ENCODE measurements around the gene GMNN. TPM values are rescaled to one million over a fixed set of nuclear protein-coding genes. Genes with fewer than 3 reads are reported as not detected.
"Not testable (repeated sequence)": the region's sequence is repeated elsewhere in the genome, so short reads cannot be mapped to it uniquely, and the experiment has no call there.

GMNN gene
- total RNA-seq, 1 experiment from 2014 or later: 98.5 TPM

DNA sequence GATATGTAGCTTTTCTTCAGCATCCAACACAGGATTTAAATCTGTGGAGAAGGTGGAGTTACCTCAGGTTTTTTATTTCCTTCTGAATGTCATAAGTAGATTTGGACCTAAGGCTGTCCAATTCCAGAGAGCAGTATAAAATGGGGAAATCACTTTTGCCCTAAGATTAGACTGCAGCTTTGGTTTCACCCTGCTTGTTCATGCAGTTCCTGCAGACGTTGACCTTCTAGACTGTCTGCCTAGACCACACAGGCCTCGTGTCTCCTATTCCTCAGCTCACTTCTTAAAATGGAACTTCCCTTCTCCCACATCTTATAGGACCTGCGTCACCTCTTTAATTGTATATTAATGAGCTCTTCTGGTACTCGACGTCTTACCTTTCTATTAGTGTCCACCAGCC, 29.8 kb upstream of the GMNN start:
- CTCF ChIA-PET: interaction anchor here (1.3 to 2.4 kb wide), 2 partner anchors 247 to 273 kb away, joined by 4 to 6 read pairs; no protein-coding TSS in a partner anchor
- POLR2A ChIA-PET: no interaction called here
- DNase-seq (ENCODE audit: low spot score) (no peak), ATAC-seq (no peak)
- H3K9me3 Mint-ChIP-seq: no peaks in the 10 kb centered on the region; the same call in 1 of the 2 replicates
- no peak overlapping the region for H3K27ac Mint-ChIP-seq
- H3K4me3 Mint-ChIP-seq: no peak overlapping the region
- TF ChIP-seq FOXJ3 (CRISPR knock-in tag; IDR thresholded peaks at IDR 0.05; ENCODE audit: borderline replicate concordance) (no peak), USF1 (CRISPR knock-in tag; IDR thresholded peaks at IDR 0.05) (no peak), ZNF138 (CRISPR knock-in tag; conservative IDR thresholded peaks at IDR 0.05) (no peak), ZSCAN18 (CRISPR knock-in tag; IDR thresholded peaks at IDR 0.05) (no peak), ATF6 (CRISPR knock-in tag; IDR thresholded peaks at IDR 0.05) (no peak), ZNF671 (CRISPR knock-in tag; IDR thresholded peaks at IDR 0.05) (no peak), ZNF423 (CRISPR knock-in tag; IDR thresholded peaks at IDR 0.05) (no peak), ZBTB43 (CRISPR knock-in tag; IDR thresholded peaks at IDR 0.05) (no peak), CTCF (IDR thresholded peaks at IDR 0.05) (no peak), AR (CRISPR knock-in tag; IDR thresholded peaks at IDR 0.05) (no peak), JUN (CRISPR knock-in tag; IDR thresholded peaks at IDR 0.05) (no peak)
- TF ChIP-seq, protein P1, sequence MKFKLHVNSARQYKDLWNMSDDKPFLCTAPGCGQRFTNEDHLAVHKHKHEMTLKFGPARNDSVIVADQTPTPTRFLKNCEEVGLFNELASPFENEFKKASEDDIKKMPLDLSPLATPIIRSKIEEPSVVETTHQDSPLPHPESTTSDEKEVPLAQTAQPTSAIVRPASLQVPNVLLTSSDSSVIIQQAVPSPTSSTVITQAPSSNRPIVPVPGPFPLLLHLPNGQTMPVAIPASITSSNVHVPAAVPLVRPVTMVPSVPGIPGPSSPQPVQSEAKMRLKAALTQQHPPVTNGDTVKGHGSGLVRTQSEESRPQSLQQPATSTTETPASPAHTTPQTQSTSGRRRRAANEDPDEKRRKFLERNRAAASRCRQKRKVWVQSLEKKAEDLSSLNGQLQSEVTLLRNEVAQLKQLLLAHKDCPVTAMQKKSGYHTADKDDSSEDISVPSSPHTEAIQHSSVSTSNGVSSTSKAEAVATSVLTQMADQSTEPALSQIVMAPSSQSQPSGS (CRISPR knock-in tag; IDR thresholded peaks at IDR 0.05; ENCODE audit: borderline replicate concordance, low read depth): no peak
- H3K4me1 Mint-ChIP-seq: no peaks in the 10 kb centered on the region
- H3K27me3 Mint-ChIP-seq (ENCODE audit: low read depth): no peaks in the 10 kb centered on the region
- no peaks in the 10 kb centered on the region for H3K36me3 Mint-ChIP-seq

DNA sequence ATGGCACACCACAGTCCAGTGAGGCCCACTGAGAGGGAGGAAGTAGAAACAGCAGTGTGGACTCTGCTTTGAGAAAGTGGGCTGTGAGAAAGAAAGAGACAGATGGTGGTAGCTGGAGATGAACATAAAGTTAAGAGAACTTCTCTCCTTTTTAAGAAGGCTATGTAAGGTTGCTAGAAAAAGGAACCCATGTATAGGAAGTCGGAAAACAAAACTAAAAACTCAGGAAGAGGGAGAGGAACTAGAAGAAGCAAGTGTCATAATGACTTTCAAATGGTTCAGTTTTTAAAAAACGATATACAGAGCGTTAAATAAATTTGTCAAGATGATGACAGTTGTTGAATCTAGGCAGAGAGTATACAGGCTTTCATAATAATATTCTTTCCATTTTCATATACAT, 25.4 kb upstream of the GMNN start:
- TF ChIP-seq ZNF671 (CRISPR knock-in tag; IDR thresholded peaks at IDR 0.05): no peak
- ChIA-PET CTCF (no interaction called here), POLR2A (no interaction called here)
- no peaks in the 10 kb centered on the region for H3K27me3 Mint-ChIP-seq (ENCODE audit: low read depth)
- no peak for ATAC-seq
- H3K9me3 Mint-ChIP-seq: peaks cover 19% of the 10 kb centered on the region
- no peak overlapping the region for H3K27ac Mint-ChIP-seq
- DNase-seq (ENCODE audit: low spot score): no peak
- no peaks in the 10 kb centered on the region for H3K4me1 Mint-ChIP-seq
- H3K4me3 Mint-ChIP-seq: no peak overlapping the region
- H3K36me3 Mint-ChIP-seq: no peaks in the 10 kb centered on the region

DNA sequence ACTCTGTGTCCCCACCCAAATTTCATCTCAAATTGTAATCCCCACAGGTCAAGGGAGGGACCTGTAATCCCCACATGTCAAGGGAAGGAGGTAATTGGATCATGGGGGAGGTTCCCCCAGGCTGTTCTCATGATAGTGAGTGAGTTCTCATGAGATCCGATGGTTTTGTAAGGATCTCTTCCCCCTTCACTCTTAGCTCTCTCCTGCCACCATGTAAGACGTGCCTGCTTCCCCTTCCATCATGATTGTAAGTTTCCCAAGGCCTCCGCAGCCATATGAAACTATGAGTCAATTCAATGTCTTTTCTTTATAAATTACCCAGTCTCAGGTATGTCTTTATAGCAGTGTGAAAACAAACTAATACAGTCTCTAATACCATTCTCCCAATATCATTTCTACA, 23.9 kb upstream of the GMNN start:
- H3K36me3 Mint-ChIP-seq; H3K27me3 Mint-ChIP-seq (ENCODE audit: low read depth); ATAC-seq; POLR2A ChIA-PET; H3K4me1 Mint-ChIP-seq; CTCF ChIA-PET; H3K27ac Mint-ChIP-seq; H3K4me3 Mint-ChIP-seq; DNase-seq (ENCODE audit: low spot score): not testable (repeated sequence)
- peaks cover 27% of the 10 kb centered on the region for H3K9me3 Mint-ChIP-seq
